Esophagus muscularis mucosa (tissue), 4 donors: ENCODE data around the gene TNRC6C. TPM values are rescaled to one million over a fixed set of nuclear protein-coding genes. Genes with fewer than 3 reads are reported as not detected.
A peak's percentile ranks its signal among the peaks of the same experiment; 100 is the strongest.
"Not testable (repeated sequence)": the region's sequence is repeated elsewhere in the genome, so short reads cannot be mapped to it uniquely, and the experiment has no call there.

ENCODE experiments used
- DNase-seq: peaks from one replicate; pipeline ENCODE4 v3.0.0-alpha.2; 2017; ENCODE audit errors: extremely low spot score
- H3K27ac ChIP-seq, 4 donors: fragments of 200-600 bp; sonication (generic); replicated peaks in 1 of 4; 1 replicate in 3 of 4; 2 replicates in 1 of 4; pipeline ENCODE4 v1.5.1; 2016 to 2019; ENCODE audit warnings: mild to moderate bottlenecking in 1 of 4
- H3K27me3 ChIP-seq, 4 donors: fragments of 200-600 bp; sonication (generic); one replicate each; pipeline versions ENCODE4 v1.5.1 to v1.6.0; 2016 to 2019
- H3K36me3 ChIP-seq, 4 donors: fragments of 200-600 bp; sonication (generic); one replicate each; pipeline ENCODE4 v1.5.1; 2016 to 2019
- H3K4me1 ChIP-seq, 4 donors: fragments of 200-600 bp; sonication (generic); one replicate each; pipeline ENCODE4 v1.5.1; 2016 to 2019
- H3K4me3 ChIP-seq, 4 donors: fragments of 200-600 bp; sonication (generic); 1 replicate in 2 of 4; 2 replicates in 2 of 4; pipeline ENCODE4 v1.5.1; 2016 to 2019; ENCODE audit warnings: mild to moderate bottlenecking in 4 of 4, moderate library complexity in 1 of 4
- H3K9me3 ChIP-seq, 4 donors: fragments of 200-600 bp; sonication (generic); 1 replicate in 3 of 4; 2 replicates in 1 of 4; pipeline ENCODE4 v1.5.1; 2016 to 2019
- CTCF ChIP-seq, 3 experiments: fragments of 200-600 bp in 2 of 3; fragments of 450-650 bp in 1 of 3; sonication (generic) in 2 of 3; IDR thresholded peaks; one replicate each; pipeline ENCODE4 v1.5.1; 2017 to 2019; ENCODE audit warnings: antibody characterized with exemption in 3 of 3, mild to moderate bottlenecking in 2 of 3, moderate library complexity in 1 of 3
- EP300 ChIP-seq: sonication (generic); formaldehyde crosslinking; IDR thresholded peaks from one replicate; pipeline ENCODE4 v1.6.1; 2017; ENCODE audit warnings: antibody characterized with exemption
- POLR2A ChIP-seq: fragments of 450-650 bp; IDR thresholded peaks from one replicate; pipeline ENCODE4 v1.6.1; 2017; ENCODE audit warnings: antibody characterized with exemption, moderate library complexity, mild to moderate bottlenecking, low read depth
- POLR2AphosphoS5 ChIP-seq, 2 donors: sonication (generic); formaldehyde crosslinking; IDR thresholded peaks; one replicate each; pipeline ENCODE4 v1.6.1; 2017; ENCODE audit warnings: antibody characterized with exemption in 2 of 2
- WGBS: methylation state at CpG from one replicate; pipeline ENCODE4 v1.1.5; 2018; 5-methylcytosine and 5-hydroxymethylcytosine counted together
- intact Hi-C: fragments of 100-400 bp; cut with DNase I; formaldehyde crosslinking; loops from one replicate; pipeline ENCODE4 v1.15.1; 2023
- total RNA-seq, 4 donors: library from RNA; depleted of rRNA; stranded (reverse); fragments of >200 nt; gene quantifications; one replicate each; pipeline versions ENCODE4 v1.1.0 to v1.2.1, GENCODE V29; 2016

Gene TNRC6C
- total RNA-seq, 4 donors from 2014 or later, result 21.4 to 31.6 (median 29.0) TPM

GRCh38 chr17:78075545-78075944, 117.0 kb downstream of the TNRC6C start:
- no peak for DNase-seq
- TF ChIP-seq EP300 (no peak), POLR2AphosphoS5 (IDR thresholded peaks at IDR 0.05) (no peak), POLR2A (no peak), CTCF (IDR thresholded peaks at IDR 0.05) (no peak)
- no peak overlapping the region for H3K4me3 ChIP-seq
- 89% methylated on average over 5 of the region's 5 CpGs for WGBS
- H3K9me3 ChIP-seq, result no peaks in the 10 kb centered on the region
- peaks cover 84 to 100% (median 99%) of the 10 kb centered on the region in 4 donors for H3K36me3 ChIP-seq
- intact Hi-C loops, result no loop called here
- no peaks in the 10 kb centered on the region for H3K27me3 ChIP-seq
- no peaks in the 10 kb centered on the region for H3K4me1 ChIP-seq
- no peak overlapping the region for H3K27ac ChIP-seq

- DNase-seq, result no peak
- intact Hi-C loops, result no loop called here
- Histone ChIP-seq H3K4me3 (no peak overlapping the region), H3K9me3 (no peaks in the 10 kb centered on the region), H3K27me3 (no peaks in the 10 kb centered on the region), H3K27ac (no peak overlapping the region), H3K36me3 (peaks cover 73 to 100% (median 86%) of the 10 kb centered on the region in 4 donors), H3K4me1 (peaks cover 0 to 15% (median 5%) of the 10 kb centered on the region in 4 donors)
- 91% methylated on average over 6 of the region's 6 CpGs for WGBS
- no peak for TF ChIP-seq POLR2A
- no peak for TF ChIP-seq CTCF (IDR thresholded peaks at IDR 0.05)
- no peak for TF ChIP-seq POLR2AphosphoS5 (IDR thresholded peaks at IDR 0.05)
- TF ChIP-seq EP300, result no peak
These were observed 120.8 kb downstream of the TNRC6C start for GRCh38 chr17:78079253-78079652.

- Histone ChIP-seq H3K36me3 (peaks cover 58 to 100% (median 77%) of the 10 kb centered on the region in 4 donors), H3K27ac (peak overlapping the region; percentile 5 to 49 (median 28)), H3K9me3 (no peaks in the 10 kb centered on the region), H3K4me3 (no peak overlapping the region), H3K4me1 (peaks cover 0 to 15% (median 5%) of the 10 kb centered on the region in 4 donors), H3K27me3 (no peaks in the 10 kb centered on the region)
- intact Hi-C loops, result no loop called here
- DNase-seq, result no peak
- TF ChIP-seq CTCF (IDR thresholded peaks at IDR 0.05) (no peak), EP300 (no peak), POLR2AphosphoS5 (IDR thresholded peaks at IDR 0.05) (no peak), POLR2A (no peak)
- 87% methylated on average over 2 of the region's 3 CpGs for WGBS
These were observed 123.0 kb downstream of the TNRC6C start for GRCh38 chr17:78081551-78081950.

- DNase-seq, H3K27me3 ChIP-seq, H3K4me3 ChIP-seq, intact Hi-C loops, H3K9me3 ChIP-seq: not testable (repeated sequence)
- 65% methylated on average over 5 of the region's 5 CpGs for WGBS
- peak in 1 of 2 donors; percentile 17 for TF ChIP-seq POLR2AphosphoS5 (IDR thresholded peaks at IDR 0.05)
- peak overlapping the region in 3 of 4 donors; percentile 7 to 33 (median 32) for H3K27ac ChIP-seq
- H3K36me3 ChIP-seq, result peaks cover 61 to 100% (median 78%) of the 10 kb centered on the region in 4 donors
- peaks cover 0 to 15% (median 5%) of the 10 kb centered on the region in 4 donors for H3K4me1 ChIP-seq
These were observed 123.9 kb downstream of the TNRC6C start for GRCh38 chr17:78082355-78082872.

- no peak for DNase-seq
- H3K27me3 ChIP-seq, result no peaks in the 10 kb centered on the region
- H3K27ac ChIP-seq, result peak overlapping the region in 3 of 4 donors; percentile 12 to 33 (median 32)
- peaks cover 61 to 100% (median 78%) of the 10 kb centered on the region in 4 donors for H3K36me3 ChIP-seq
- no peak for TF ChIP-seq POLR2A
- no peak for TF ChIP-seq POLR2AphosphoS5 (IDR thresholded peaks at IDR 0.05)
- TF ChIP-seq CTCF (IDR thresholded peaks at IDR 0.05), result no peak
- no peak for TF ChIP-seq EP300
- intact Hi-C loops, result no loop called here
- 88% methylated on average over 7 of the region's 7 CpGs for WGBS
- H3K4me3 ChIP-seq, result no peak overlapping the region
- no peaks in the 10 kb centered on the region for H3K9me3 ChIP-seq
- H3K4me1 ChIP-seq, result peaks cover 0 to 15% (median 6%) of the 10 kb centered on the region in 4 donors
These were observed 124.5 kb downstream of the TNRC6C start for GRCh38 chr17:78082988-78083387.
